GM10248 (cell line): Measurements from ENCODE around the gene SLC16A10.

Experiments
- CTCF ChIA-PET: fragments of 300-600 bp; sonication (Branson Sonifier 250); formaldehyde crosslinking; extraction: SDS; loops from one replicate; lab custom pipeline; 2021; ENCODE audit warnings: antibody characterized with exemption; lab: Yijun Ruan, JAX
- POLR2A ChIA-PET: fragments of 350-650 bp; sonication (Branson Sonifier 250); formaldehyde crosslinking; extraction: SDS; loops from one replicate; lab custom pipeline; 2020; ENCODE audit warnings: antibody characterized with exemption; lab: Yijun Ruan, JAX
- DNase-seq: peaks from one replicate; pipeline ENCODE4 v3.0.0; 2012; ENCODE audit errors: extremely low spot score
- TF ChIP-seq, protein P1 (sequence below): IDR thresholded peaks from 2 replicates; pipeline ENCODE4 v1.5.1; 2012; ENCODE audit warnings: mild to moderate bottlenecking, low read depth; ENCODE audit errors: extremely low read depth, missing control alignments, control extremely low read depth

Gene SLC16A10

DNA sequence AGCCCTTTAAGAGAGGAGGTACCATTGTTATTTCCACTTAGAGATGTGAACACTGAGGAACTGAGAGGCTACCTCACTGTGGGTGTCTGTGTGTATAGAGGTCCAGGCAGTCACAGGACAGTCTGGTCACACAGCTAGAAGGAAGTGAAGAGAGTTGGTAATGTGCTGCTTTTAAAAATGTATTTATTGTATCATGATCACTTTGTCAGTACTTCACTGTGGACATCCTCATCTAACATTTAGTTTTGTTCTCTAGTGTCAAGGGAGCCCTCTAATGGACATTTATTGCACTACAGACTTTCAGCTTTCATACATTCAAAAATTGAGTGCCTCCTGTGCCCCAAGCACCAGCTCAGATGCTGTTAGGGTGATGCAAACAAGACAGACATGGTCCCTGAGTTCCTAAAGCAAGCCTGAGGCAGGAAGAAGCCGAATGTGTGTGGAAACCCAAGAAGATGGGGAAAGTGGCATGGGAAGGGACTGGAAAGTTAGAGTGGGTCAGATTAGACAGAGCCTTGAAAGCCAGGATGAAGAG is 123.0 kb downstream of the SLC16A10 start:
- DNase-seq: peak; percentile 68
- POLR2A ChIA-PET: no interaction called here
- TF ChIP-seq, protein P1, sequence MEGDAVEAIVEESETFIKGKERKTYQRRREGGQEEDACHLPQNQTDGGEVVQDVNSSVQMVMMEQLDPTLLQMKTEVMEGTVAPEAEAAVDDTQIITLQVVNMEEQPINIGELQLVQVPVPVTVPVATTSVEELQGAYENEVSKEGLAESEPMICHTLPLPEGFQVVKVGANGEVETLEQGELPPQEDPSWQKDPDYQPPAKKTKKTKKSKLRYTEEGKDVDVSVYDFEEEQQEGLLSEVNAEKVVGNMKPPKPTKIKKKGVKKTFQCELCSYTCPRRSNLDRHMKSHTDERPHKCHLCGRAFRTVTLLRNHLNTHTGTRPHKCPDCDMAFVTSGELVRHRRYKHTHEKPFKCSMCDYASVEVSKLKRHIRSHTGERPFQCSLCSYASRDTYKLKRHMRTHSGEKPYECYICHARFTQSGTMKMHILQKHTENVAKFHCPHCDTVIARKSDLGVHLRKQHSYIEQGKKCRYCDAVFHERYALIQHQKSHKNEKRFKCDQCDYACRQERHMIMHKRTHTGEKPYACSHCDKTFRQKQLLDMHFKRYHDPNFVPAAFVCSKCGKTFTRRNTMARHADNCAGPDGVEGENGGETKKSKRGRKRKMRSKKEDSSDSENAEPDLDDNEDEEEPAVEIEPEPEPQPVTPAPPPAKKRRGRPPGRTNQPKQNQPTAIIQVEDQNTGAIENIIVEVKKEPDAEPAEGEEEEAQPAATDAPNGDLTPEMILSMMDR: peak; percentile 66
- CTCF ChIA-PET: interaction anchor here (0.6 to 3.5 kb wide), 27 partner anchors 9 to 833 kb away, joined by 3 to 40 read pairs (median 4); no protein-coding TSS in a partner anchor

DNA sequence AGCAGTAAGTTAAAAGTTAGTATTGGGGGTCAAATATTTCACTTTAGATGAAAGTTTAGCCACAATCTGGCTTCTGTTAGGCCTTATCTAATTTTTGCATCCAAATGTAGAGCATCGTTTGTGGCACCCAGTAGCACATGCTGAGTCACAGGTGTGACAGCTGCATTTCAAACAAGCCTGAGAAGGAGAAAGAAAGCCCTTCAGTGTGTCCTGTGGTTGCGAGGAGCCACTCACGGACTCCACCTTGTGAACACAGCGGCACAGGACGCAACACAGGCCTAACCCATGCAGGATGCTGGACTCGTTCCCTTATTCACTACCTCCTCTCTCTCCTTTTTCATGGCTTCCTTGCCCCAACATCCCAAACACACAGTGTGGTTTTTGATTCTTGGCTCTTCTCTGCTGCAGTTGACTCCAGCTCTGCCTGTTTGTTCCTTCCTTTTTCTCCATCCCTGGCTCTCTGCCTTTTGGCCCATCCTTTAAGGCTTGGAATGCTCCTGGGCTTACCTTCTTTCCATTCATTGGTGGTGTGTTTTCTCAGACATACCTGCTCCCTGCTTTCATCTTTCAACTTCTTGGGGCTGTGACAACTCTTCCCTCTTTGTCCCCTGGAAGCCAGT is 124.2 kb downstream of the SLC16A10 start:
- no peak for DNase-seq
- TF ChIP-seq, protein P1: no peak
- ChIA-PET POLR2A (no interaction called here), CTCF (interaction anchor here (1.3 to 3.3 kb wide), 2 partner anchors 9 to 12 kb away, joined by 3 to 21 read pairs; no protein-coding TSS in a partner anchor)

DNA sequence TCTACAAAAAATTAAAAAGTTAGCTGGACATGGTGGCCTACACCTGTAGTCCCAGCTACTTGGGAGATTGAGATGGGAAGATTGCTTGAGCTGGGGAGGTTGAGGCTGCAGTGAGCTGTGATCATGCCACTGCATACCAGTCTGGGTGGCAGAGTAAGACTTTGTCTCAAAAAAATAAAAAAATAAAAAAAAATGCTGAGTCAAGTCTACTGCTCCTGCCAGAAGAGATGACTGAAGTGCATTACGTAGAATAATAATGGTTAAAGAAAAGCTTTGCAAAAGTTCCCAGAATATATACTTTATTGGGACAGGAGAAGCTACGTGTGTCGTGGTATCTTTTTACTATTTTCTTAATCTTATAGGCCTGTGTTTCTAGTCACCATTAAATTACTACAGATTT is 125.3 kb downstream of the SLC16A10 start:
- TF ChIP-seq, protein P1: no peak
- ChIA-PET POLR2A (interaction anchor here (0.6 kb wide), 1 partner anchor 36 kb away, joined by 3 read pairs; no protein-coding TSS in a partner anchor), CTCF (interaction anchor here (1.1 to 2.1 kb wide), 7 partner anchors 9 to 202 kb away, joined by 3 to 14 read pairs (median 4); a partner anchor contains a TSS)
- no peak for DNase-seq

DNA sequence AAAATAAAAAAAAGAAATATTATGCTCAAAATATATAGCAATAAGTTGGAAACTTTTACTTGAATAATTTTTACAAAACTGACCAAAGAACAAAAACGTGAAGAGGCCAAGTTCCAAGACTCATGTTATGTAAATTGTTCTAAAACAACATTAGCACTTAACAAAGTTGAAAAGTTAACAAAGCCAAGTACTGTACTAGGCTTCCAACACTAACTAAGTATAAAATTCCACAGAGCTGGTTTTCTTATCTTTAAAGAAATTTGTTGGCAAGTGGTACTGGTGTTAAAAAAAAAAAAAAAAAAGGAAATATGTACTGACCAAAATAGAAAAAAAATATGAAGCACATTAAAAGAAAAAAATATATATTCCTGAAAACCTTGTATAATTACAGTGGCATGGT is 127.8 kb downstream of the SLC16A10 start:
- TF ChIP-seq, protein P1: no peak
- CTCF ChIA-PET: interaction anchor here (1.1 kb wide), 1 partner anchor 204 kb away, joined by 3 read pairs; no protein-coding TSS in a partner anchor
- no peak for DNase-seq
- POLR2A ChIA-PET: no interaction called here

DNA sequence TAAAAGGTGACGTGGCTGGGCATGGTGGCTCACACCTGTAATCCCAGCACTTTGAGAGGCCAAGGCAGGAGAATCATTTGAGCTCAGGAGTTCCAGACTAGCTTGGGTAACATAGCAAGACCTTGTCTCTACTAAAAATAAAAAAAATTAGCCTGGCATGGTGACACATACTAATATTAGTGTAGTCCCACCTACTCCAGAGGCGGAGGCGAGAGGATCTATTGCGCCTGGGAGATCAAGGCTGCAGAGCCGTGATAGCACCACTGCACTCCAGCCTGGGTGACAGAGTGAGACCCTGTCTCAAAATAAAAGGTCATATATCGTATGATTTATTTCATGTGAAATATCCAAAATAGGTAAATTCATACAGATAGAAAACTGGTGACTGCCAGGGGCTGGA is 132.5 kb downstream of the SLC16A10 start:
- TF ChIP-seq, protein P1: no peak
- CTCF ChIA-PET: interaction anchor here (0.9 to 3.6 kb wide), 3 partner anchors 10 to 39 kb away, joined by 4 to 26 read pairs (median 5); a partner anchor contains a TSS
- DNase-seq: no peak
- POLR2A ChIA-PET: no interaction called here

DNA sequence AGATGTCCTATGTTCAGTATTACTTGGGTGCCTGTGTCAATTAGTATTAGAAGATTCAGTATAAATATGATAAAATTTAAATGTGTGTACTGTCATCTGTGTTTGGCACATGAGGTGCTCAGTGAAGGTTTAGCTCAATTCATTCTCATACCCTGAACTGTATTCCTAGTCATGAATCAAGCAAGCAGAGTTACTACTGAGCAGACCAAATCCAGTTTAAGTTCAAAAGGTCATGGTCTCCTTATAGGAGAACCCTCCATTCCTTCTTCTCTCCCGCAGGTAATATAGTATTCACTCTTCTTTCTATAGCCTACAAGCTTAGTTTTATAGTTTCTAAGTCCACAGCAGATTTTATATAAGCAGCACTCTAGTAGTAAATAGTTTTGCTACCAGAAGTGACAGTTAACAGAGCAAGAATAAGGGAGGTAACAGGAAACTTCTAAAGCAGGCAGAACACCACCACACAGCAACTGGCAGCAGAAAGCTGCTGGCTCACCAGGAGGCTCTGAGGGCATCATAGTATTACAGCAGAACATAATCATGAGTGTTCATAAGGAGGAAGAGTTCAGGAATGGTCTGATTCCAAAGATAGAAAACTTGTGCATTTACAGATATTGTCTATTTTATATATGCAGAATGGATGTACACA is 133.2 kb downstream of the SLC16A10 start:
- DNase-seq: no peak
- CTCF ChIA-PET: interaction anchor here (0.6 to 3.6 kb wide), 6 partner anchors 9 to 823 kb away, joined by 3 to 26 read pairs (median 3); a partner anchor contains a TSS
- POLR2A ChIA-PET: no interaction called here
- TF ChIP-seq, protein P1: no peak
